GM12878 (cell line): ENCODE data around the gene LPGAT1. TPM values are rescaled to one million over a fixed set of nuclear protein-coding genes. Genes with fewer than 3 reads are reported as not detected.

Experiments used
- ATAC-seq: fragments of 200-7000 bp; cut with Tn5 transposase; 3 replicates; pipeline ENCODE4 v1.9.1; 2020; ENCODE audit warnings: mild to moderate bottlenecking, moderate library complexity
- BruUV-seq: library from RNA; stranded (reverse); fragments of 400-500 nt; replicated peaks from 2 replicates; lab custom pipeline; 2021; lab: Mats Ljungman, UMichigan
- CTCF ChIA-PET: fragments of 300-600 bp; sonication (Branson Sonifier 250); formaldehyde crosslinking; extraction: SDS; loops from one replicate; lab custom pipeline; 2021; ENCODE audit warnings: inconsistent platforms; lab: Yijun Ruan, JAX
- POLR2A ChIA-PET: fragments of 350-600 bp; formaldehyde crosslinking; extraction: SDS; loops from one replicate; lab custom pipeline; 2021; ENCODE audit warnings: inconsistent platforms; lab: Charles Lee
- RAD21 ChIA-PET: fragments of 300-600 bp; sonication (Branson Sonifier 250); formaldehyde crosslinking; loops from one replicate; lab custom pipeline; 2023; ENCODE audit warnings: antibody characterized with exemption; ENCODE audit not compliant: unreplicated experiment; lab: Charles Lee
- SMC1A ChIA-PET: fragments of 300-600 bp; sonication (Branson Sonifier 250); formaldehyde crosslinking; loops from one replicate; lab custom pipeline; 2023; ENCODE audit not compliant: unreplicated experiment, uncharacterized antibody; lab: Charles Lee
- DNase-seq: peaks from one replicate; pipeline ENCODE4 v3.0.0-alpha.2; 2011; ENCODE audit warnings: low read depth, low spot score
- FAIRE-seq: peaks from 3 replicates; lab custom pipeline; 2011; peaks lifted over from hg19 to GRCh38; lab: Jason Lieb, UNC
- H2AFZ ChIP-seq: 2 replicates; pipeline ENCODE4 v1.6.0; 2011; ENCODE audit warnings: low read depth, low read length, control low read depth; ENCODE audit not compliant: control insufficient read depth
- H3K27ac ChIP-seq: 2 replicates; pipeline ENCODE4 v1.5.1; 2011; ENCODE audit warnings: control low read depth; ENCODE audit not compliant: control insufficient read depth, insufficient read depth
- H3K27me3 ChIP-seq, 2 experiments: replicated peaks in 1 of 2; 2 replicates each; pipeline versions ENCODE4 v1.6.0 to v1.6.1; 2011; ENCODE audit warnings: low read length in 1 of 2; ENCODE audit not compliant: control insufficient read depth in 2 of 2, insufficient read depth in 2 of 2
- H3K36me3 ChIP-seq, 2 experiments: 2 replicates each; pipeline ENCODE4 v1.5.1; 2011; ENCODE audit warnings: low read length in 1 of 2; ENCODE audit not compliant: control insufficient read depth in 2 of 2, insufficient read depth in 2 of 2
- H3K4me1 ChIP-seq: 2 replicates; pipeline ENCODE4 v1.6.1; 2011; ENCODE audit warnings: mild to moderate bottlenecking, low read length, moderate library complexity, mixed read lengths; ENCODE audit not compliant: control insufficient read depth, insufficient read depth
- H3K4me2 ChIP-seq: 2 replicates; pipeline ENCODE4 v1.6.0; 2011; ENCODE audit warnings: control low read depth; ENCODE audit not compliant: control insufficient read depth, insufficient read depth
- H3K4me3 ChIP-seq: fragments of 200-600 bp; sonication (generic); 2 replicates; pipeline ENCODE4 v1.5.1; 2016
- H3K79me2 ChIP-seq: 2 replicates; pipeline ENCODE4 v1.6.0; 2011; ENCODE audit warnings: low read length; ENCODE audit not compliant: control insufficient read depth, insufficient read depth
- H3K9ac ChIP-seq: 2 replicates; pipeline ENCODE4 v1.8.0; 2011; ENCODE audit warnings: low read length, control low read depth, mixed read lengths; ENCODE audit not compliant: control insufficient read depth, insufficient read depth
- H3K9me3 ChIP-seq: replicated peaks from 3 replicates; pipeline ENCODE4 v1.5.1; 2011; ENCODE audit warnings: mild to moderate bottlenecking, low read length; ENCODE audit not compliant: control insufficient read depth, insufficient read depth
- H4K20me1 ChIP-seq: 2 replicates; pipeline ENCODE4 v1.6.0; 2011; ENCODE audit not compliant: control insufficient read depth, insufficient read depth
- ATF7 ChIP-seq: fragments of 450-650 bp; IDR thresholded peaks from 2 replicates; pipeline ENCODE4 v1.6.1; 2016; ENCODE audit warnings: low read depth, mild to moderate bottlenecking
- E2F4 ChIP-seq: IDR thresholded peaks from 2 replicates; pipeline ENCODE4 v1.6.1; 2012; ENCODE audit warnings: low read depth, low read length, improper control_type of control experiment
- ETV6 ChIP-seq, 2 experiments: fragments of 450-650 bp in 1 of 2; IDR thresholded peaks in 1 of 2; conservative IDR thresholded peaks in 1 of 2; 2 replicates each; pipeline ENCODE4 v1.6.1; 2014; ENCODE audit warnings: antibody characterized with exemption in 1 of 2, borderline replicate concordance in 1 of 2, low read depth in 1 of 2, mild to moderate bottlenecking in 1 of 2, moderate library complexity in 1 of 2
- JUNB ChIP-seq: IDR thresholded peaks from 2 replicates; pipeline ENCODE4 v1.6.1; 2016; ENCODE audit warnings: antibody characterized with exemption, mild to moderate bottlenecking
- NR2F1 ChIP-seq: fragments of 450-650 bp; conservative IDR thresholded peaks from 2 replicates; pipeline ENCODE4 v1.6.1; 2017; ENCODE audit warnings: mild to moderate bottlenecking
- REST ChIP-seq: IDR thresholded peaks from 2 replicates; pipeline ENCODE4 v1.6.1; 2012; ENCODE audit warnings: mild to moderate bottlenecking, low read depth, low read length
- RUNX3 ChIP-seq: IDR thresholded peaks from 2 replicates; pipeline ENCODE4 v1.6.1; 2012; ENCODE audit warnings: low read length, inconsistent platforms
- SKIL ChIP-seq: fragments of 450-650 bp; IDR thresholded peaks from 2 replicates; pipeline ENCODE4 v1.6.1; 2017; ENCODE audit warnings: mild to moderate bottlenecking, low read depth, inconsistent platforms; ENCODE audit not compliant: poor library complexity, severe bottlenecking
- SMARCA5 ChIP-seq: fragments of 450-650 bp; IDR thresholded peaks from 2 replicates; pipeline ENCODE4 v1.6.1; 2017; ENCODE audit warnings: mild to moderate bottlenecking
- STAT1 ChIP-seq: fragments of 450-650 bp; conservative IDR thresholded peaks from 2 replicates; pipeline ENCODE4 v1.6.1; 2014; ENCODE audit warnings: antibody characterized with exemption, mild to moderate bottlenecking
- TARDBP ChIP-seq: IDR thresholded peaks from 2 replicates; pipeline ENCODE4 v1.6.1; 2016; ENCODE audit warnings: borderline replicate concordance
- TCF12 ChIP-seq: IDR thresholded peaks from 2 replicates; pipeline ENCODE4 v1.6.1; 2011; ENCODE audit warnings: low read depth, mild to moderate bottlenecking, low read length
- TCF3 ChIP-seq: IDR thresholded peaks from 2 replicates; pipeline ENCODE4 v1.6.1; 2012; ENCODE audit warnings: low read depth, mild to moderate bottlenecking, low read length, borderline replicate concordance; ENCODE audit not compliant: insufficient read depth
- ZBED1 ChIP-seq: IDR thresholded peaks from 2 replicates; pipeline ENCODE4 v1.6.1; 2016; ENCODE audit warnings: borderline replicate concordance
- WGBS: methylation state at CpG from one replicate; pipeline ENCODE4 v1.1.6; 2016; ENCODE audit warnings: low lambda C conversion rate; ENCODE audit not compliant: insufficient replicate concordance, insufficient coverage; ENCODE audit errors: missing lambda C conversion rate; 5-methylcytosine and 5-hydroxymethylcytosine counted together
- in situ Hi-C: fragments of 300-500 bp; cut with MboI; formaldehyde crosslinking; loops from 9 replicates; pipeline ENCODE4 v1.14.3; 2018; ENCODE audit warnings: mixed read lengths
- intact Hi-C: fragments of 100-400 bp; cut with micrococcal nuclease; formaldehyde crosslinking; loops from one replicate; pipeline ENCODE4 v1.14.2; 2022; ENCODE audit not compliant: unreplicated experiment
- polyA plus RNA-seq, 11 experiments: library from polyadenylated mRNA; depleted of rRNA in 4 of 11; unstranded in 6 of 11; stranded (reverse) in 5 of 11; fragments of >200 nt; fragmentation: Nextera tagmentation in 4 of 11; fragmentation: Illumina TruSeq in 1 of 11; extraction: Ambion mirVana in 4 of 11; extraction: Trizol in 1 of 11; gene quantifications; 1 replicate in 1 of 11; 2 replicates in 10 of 11; pipeline versions ENCODE4 v1.2.1 to v1.2.3, GENCODE V29; 2011 to 2016; ENCODE audit warnings: inconsistent platforms in 2 of 11, missing spikeins in 2 of 11, low read depth in 1 of 11
- total RNA-seq, 4 experiments: library from RNA; depleted of rRNA in 3 of 4; stranded (reverse); fragments of >200 nt in 3 of 4; fragmentation: Illumina TruSeq in 1 of 4; extraction: Trizol in 1 of 4; gene quantifications; 2 replicates each; pipeline versions ENCODE4 v1.2.1 to v1.2.3, GENCODE V29; 2013 to 2021

Gene LPGAT1
- total and polyA plus RNA-seq, 10 of the 15 experiments (the other 5 are each of a cell fraction or from before 2014, with no cell fraction given) = 5.8 to 40.6 (median 19.2) TPM

- intact Hi-C loops = loop anchor here (5.0 kb wide), 1 partner anchor 43 kb away; no protein-coding TSS in a partner anchor
- Histone ChIP-seq H3K27me3 (no peaks in the 10 kb centered on the region), H3K4me1 (peaks cover 24% of the 10 kb centered on the region), H3K27ac (no peak overlapping the region), H3K4me3 (no peak overlapping the region), H3K4me2 (peak overlapping the region; percentile 60), H3K9me3 (no peaks in the 10 kb centered on the region), H2AFZ (no peak overlapping the region), H3K79me2 (no peaks in the 10 kb centered on the region), H3K36me3 (no peaks in the 10 kb centered on the region), H4K20me1 (no peaks in the 10 kb centered on the region), H3K9ac (no peak overlapping the region)
- peak; percentile 79 for ATAC-seq
- CTCF ChIA-PET = interaction anchor here (0.6 to 6.2 kb wide), 9 partner anchors 10 to 382 kb away, joined by 3 to 46 read pairs (median 4); partner anchors contain the start of gene DTL
- RAD21 ChIA-PET = interaction anchor here (0.8 to 2.6 kb wide), 8 partner anchors 13 to 296 kb away, joined by 3 to 33 read pairs (median 4); partner anchors contain the start of genes DTL and INTS7
- SMC1A ChIA-PET = interaction anchor here (0.8 to 2.5 kb wide), 16 partner anchors 10 to 295 kb away, joined by 3 to 36 read pairs (median 4); no protein-coding TSS in a partner anchor
- 19% methylated on average over 6 of the region's 6 CpGs for WGBS
- no TSS peak for BruUV-seq
- in situ Hi-C loops = no loop called here
- DNase-seq = no peak
- POLR2A ChIA-PET = interaction anchor here (0.6 to 1.6 kb wide), 5 partner anchors 10 to 295 kb away, joined by 3 to 7 read pairs (median 4); partner anchors contain the start of genes DTL and INTS7
- no peak for FAIRE-seq
- peak; percentile 87 for TF ChIP-seq TCF12
- no peak for TF ChIP-seq E2F4
- peak; percentile 42 for TF ChIP-seq JUNB
- TF ChIP-seq SMARCA5 = 0 out of 2 replicates have a peak, but pooled peaks have one; percentile 13
- 0 out of 2 replicates have a peak, but pooled peaks have one; percentile 37 for TF ChIP-seq ZBED1
- TF ChIP-seq REST = no peak
- peak in 1 of 2 experiments; percentile 46; a peak in 1 of 4 replicates for TF ChIP-seq ETV6 (conservative IDR thresholded peaks at IDR 0.05 in 1 of 2, IDR thresholded peaks at IDR 0.05 in 1 of 2; ENCODE audit: borderline replicate concordance in 1 of 2, low read depth in 1 of 2)
- TF ChIP-seq NR2F1 = peak; percentile 34; the same call in 1 of the 2 replicates
- TF ChIP-seq TCF3 = peak; percentile 78; the same call in 1 of the 2 replicates
- peak; percentile 70 for TF ChIP-seq RUNX3
- TF ChIP-seq STAT1 = no peak
- TF ChIP-seq TARDBP = no peak
- peak; percentile 96 for TF ChIP-seq ATF7
- TF ChIP-seq SKIL = peak; percentile 92
These were observed 90.7 kb downstream of the LPGAT1 start for GRCh38 chr1:211739671-211740411.
